HG03469 (cell line): Measurements from ENCODE around the gene RHOV.
"Not testable (repeated sequence)": the region's sequence is repeated elsewhere in the genome, so short reads cannot be mapped to it uniquely, and the experiment has no call there.

Experiments
- ATAC-seq: cut with Tn5 transposase; IDR thresholded peaks from one replicate; pipeline ENCODE4 v1.9.1; 2021; ENCODE audit warnings: mild to moderate bottlenecking, moderate library complexity, moderate number of reproducible peaks; ENCODE audit not compliant: unreplicated experiment

RHOV gene

DNA sequence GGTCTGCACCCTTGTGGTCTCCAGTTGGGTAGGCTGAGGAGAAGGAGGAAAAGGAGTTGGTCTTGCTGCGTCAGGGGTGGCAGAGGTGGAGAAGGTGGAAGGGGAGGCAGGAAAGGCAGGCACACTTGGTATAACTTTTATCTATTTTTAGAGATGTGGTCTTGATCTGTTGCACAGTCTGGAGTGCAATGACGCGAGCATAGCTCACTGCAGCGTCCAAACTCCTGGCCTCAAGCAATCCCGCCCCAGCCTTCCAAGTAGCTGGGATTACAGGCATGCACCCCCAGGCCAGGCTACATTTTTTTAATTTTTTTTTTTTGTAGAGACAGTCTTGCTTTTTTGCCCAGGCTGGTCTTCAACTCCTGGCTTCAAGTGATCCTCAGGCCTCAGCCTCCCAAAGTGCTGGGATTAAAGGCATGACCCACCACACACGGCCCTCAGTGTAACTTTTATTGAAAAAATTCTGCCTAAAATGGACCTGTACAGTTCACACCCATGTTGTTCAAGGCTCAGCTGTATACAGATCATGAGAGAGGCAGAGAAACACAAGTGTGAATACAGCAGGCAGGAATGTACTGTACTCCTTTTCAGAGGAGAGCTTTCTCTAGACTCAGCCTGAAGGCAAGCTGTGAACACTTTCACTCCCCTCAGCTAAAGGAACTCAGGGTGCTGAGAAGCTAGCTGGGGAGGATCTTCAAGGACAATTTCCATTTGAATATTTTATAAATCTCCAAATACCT is 2.1 kb upstream of the RHOV start:
- ATAC-seq: no peak

DNA sequence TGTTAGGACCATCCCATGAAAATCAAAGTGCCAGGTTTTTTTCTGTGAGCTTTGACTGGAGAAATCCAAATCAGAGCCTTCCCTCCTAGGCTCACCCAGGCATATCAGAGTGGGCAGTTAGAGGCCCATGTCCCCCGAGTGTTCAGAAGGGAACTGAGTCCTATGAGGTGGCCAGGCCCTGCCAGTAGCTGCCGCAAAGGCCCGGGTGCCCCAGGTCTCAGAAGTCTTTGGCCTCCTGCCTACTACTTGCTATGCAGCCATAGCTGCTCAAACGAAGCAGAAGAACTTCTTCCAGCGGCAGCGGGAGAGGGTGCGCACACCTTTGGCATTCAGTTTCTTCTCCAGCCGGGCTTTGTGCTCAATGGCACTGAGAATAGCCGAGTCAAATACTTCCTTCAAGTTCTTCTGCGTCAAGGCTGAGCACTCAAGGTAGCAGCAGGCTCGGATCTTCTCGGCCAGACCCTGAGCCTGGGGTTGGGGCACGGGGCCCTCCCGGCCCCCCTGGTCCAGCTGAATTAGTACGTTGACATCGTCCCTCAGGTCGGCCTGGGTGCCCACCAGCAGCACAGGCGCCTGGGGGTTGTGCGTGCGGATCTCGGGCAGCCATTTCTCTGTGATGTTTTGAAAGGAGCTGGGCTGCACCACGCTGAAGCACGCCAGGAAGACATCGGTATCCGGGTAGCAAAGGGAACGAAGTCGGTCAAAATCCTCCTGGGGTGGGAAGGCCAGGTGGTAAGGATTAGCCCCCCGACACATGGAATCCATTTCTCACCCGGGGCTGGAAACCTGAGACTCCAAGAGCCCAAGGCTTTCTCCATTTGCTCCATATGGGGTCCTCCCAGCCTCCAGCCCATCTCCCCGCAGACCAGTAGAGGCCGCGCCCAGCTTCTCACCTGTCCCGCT is 992 bp downstream of the RHOV start:
- ATAC-seq: no peak

DNA sequence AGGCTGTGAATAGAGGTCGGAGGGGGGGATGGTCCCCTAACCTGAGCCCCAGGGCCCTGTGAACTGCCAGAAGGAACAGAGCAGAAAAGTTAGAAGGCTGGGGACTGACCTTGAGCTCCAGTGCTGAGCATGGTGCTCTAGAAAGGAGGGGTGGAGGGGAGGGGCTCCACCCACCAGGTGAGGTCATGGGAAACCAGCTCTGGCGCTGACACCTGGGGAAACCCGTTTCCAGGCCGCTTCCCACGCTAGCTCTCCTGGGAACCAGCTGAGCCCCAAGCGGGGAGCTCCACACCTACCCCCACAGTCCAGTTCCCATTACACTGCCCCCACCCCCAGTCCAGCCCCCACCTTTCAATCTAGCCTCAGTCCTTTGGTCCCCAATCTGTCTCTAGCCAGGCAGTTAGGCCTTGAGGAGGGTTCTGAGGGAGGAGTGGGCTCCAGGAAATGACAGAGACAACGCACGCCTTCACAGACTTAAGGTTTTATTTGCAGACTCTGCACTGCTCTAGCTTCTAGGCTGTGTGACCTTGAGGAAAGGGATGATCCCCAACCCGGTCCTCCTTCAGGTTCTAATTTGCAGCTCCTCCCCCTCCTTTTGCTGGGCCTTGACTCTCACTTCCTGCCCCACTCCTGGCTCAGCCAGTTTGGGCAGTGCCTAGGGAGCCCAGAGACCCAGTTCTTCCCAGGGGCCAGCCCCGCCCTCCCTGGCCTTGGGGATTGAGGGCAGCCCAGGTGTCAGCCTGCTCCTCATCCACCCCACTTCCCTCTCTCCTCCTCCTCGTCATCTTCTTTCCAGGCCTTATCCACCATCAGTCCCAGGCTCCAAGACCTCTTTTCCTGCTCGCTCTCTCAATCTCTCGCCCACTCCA is 2.1 kb downstream of the RHOV start:
- no peak for ATAC-seq

DNA sequence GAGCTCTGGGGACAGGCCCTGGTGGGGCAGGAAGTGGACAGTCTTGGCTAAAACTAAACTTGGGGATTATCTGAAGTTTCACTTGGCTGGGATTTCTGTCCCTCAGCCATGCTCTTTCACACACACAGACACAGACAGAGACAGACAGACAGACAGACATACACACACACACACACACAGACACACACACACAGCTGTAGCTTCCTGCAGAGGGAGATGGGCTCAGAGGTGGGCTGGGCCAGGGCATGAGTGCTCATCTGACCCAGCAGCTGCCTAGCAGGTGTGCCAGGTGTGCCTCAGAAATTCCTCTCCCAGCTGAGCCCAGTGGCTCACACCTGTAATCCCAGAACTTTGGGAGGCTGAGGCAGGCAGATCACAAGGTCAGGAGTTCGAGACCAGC is 3.3 kb downstream of the RHOV start:
- ATAC-seq: no peak

DNA sequence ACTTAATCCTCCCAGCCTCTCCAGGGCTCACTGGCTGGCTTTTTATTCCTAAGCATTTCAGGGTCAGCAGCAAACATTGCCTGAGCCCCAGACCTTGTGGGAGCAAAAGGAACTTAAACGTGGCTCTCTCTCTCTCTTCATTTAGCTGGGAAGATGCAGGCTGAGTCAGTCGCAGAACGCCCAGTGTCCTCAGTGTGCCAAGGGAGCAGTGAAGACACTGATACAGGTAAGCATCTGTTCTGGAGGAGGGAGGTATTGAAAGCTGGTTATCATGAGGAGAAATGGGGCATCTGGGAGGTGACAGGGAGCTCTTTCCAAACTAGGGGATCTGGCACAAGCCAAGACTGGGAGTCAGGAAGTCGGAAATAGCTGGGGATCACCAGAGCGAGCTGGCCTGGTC is 4.3 kb downstream of the RHOV start:
- ATAC-seq: no peak

DNA sequence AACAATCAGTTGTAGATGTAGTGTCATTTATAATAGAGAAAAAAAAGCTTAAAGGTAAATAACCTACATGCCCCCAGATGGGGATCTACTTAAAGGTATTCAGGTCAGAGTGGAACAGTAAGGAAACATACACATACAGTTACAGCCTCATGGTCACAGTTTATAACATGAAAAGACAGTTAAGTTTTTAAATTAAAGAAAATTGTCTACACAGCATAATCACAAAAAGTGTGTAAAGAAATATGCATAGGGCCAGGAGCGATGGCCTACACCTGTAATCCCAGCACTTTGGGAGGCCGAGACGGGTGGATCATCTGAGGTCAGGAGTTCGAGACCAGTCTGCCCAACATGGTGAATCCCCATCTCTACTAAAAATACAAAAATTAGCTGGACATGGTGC is 6.8 kb downstream of the RHOV start:
- ATAC-seq: no peak

DNA sequence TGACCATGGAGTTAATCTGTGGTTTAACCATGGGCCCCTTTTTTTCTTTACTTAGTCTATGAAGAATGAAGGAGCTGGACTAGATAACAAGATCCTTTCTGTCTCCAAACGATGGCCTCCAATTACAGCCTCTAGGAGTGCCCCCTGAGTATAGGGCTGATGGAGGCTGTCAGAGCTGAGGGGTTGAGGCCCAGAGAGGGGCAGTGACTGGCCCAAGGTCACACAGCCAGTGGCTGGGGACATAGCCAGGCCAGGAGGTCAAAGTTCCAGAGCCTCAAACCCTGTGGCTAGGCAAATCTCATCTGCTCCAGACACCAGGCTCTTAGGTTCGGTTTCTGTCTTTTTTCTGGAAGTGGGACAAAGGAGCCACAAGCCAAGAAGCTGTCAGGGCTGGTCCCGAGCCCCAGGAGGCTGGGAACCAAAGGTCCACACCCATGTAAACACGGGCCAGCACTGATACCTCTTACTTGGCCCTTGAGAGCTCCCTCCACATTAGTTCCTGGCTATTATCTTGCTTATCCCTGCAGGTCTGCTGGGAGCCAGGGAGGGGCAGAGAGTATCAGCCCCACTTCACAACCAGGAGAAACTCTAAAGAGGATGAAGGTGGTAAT is 10.3 kb downstream of the RHOV start:
- no peak for ATAC-seq

DNA sequence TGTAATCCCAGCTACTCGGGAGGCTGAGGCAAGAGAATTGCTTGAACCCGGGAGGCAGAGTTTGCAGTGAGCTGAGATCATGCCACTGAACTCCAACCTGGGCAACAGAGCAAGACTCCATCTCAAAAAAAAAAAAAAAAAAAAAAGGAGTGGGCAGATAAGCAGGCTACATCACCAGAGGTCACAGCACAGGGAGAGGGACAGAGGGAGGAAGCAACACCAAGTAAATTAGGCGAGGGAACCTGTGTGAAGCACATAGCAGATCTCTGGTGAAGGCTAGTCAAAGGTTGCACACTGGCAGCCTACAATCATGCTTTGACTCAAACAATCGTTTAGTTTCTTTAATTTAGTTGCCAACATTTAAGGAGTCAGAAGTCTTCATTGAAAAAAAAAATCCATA is 12.9 kb downstream of the RHOV start:
- not testable (repeated sequence) for ATAC-seq

DNA sequence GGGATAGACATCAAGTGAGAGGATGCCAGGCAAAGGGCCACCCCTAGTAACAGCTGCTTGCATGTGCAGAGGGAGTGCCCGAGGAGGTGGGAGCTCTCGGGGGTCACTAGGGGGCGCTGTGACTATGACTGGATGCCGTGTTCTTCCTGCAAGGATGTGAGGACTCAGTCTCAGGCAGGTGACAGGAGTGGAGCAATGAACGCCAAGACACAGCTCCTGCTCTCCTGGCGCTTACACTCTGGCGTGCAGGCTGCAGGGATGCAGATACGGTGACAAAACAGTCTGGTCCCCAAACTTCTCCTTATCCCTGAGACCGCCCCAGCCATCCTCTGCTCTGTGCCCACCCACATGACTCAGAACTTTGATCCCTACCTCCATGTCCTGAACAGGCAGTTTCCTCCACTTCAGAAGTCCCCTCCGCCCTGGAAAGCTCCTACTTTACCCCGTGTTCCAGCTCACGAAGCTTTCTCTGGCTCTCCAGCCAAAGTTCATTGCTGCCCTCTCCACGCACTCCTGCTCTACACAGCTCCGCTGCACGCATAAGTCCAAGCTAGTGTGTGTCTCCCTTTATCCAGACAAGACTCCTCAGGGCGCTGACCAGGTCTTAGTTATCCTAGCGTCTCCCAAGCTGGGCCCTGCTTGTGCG is 14.7 kb downstream of the RHOV start:
- no peak for ATAC-seq

DNA sequence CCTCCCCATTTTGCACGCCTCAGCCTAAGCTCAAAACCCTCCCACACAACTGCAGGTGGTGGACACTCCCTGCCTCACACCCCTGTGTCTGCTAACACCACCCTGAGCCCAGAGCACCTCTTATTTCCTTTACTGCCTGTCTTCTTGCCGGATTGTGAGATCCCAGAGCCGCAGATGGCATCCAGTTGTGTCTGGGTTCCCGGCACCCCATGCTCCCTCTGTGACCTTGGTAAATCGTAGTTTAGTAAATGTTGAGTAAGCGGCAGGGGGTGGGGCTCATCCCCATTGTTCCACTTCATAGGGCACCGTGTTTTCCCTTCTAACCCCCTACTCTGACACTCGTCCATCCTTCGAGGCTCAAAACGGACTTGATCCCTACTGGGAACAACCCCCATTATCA is 15.3 kb downstream of the RHOV start:
- ATAC-seq: no peak

DNA sequence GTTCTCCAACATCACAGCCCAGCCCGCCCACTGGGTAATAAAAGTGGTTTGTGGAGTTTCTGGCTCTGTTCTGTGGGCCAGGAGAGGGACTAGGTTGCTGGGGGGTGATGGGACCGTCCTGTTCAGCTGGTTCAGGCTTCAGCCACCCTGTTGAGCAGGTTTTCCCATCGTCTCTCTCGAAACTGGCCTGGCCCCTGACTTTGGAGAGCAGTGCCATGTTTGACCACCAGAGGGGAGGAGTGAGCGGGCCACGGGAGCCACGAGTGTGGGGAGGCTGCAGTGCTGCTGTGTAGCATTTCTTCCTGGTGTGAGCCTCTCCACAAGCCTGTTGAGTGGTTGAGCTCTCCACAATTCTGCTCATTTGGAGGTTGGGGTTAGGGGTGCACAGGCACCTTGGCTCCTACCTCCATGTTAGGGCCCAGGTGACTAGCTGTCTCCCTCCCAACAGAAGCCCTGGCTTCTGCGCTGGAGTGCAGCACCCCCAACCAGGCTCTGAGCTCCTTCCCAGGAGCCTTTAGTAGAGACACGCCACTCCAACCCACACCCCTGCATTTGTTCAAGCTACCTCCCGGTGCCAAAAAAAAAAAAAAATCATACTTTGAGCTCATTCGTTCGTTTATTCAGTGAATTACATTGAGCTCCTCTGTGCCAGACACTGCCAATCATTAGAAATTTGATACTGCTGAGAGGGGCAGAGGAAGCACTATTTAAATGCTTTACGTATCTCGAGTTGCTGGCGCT is 16.3 kb downstream of the RHOV start:
- no peak for ATAC-seq

DNA sequence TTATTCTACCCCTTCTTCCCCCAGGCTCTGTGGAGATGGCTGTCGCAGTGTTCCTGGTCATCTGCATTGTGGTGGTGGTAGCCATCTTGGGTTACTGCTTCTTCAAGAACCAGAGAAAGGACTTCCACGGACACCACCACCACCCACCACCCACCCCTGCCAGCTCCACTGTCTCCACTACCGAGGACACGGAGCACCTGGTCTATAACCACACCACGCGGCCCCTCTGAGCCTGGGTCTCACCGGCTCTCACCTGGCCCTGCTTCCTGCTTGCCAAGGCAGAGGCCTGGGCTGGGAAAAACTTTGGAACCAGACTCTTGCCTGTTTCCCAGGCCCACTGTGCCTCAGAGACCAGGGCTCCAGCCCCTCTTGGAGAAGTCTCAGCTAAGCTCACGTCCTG is 17.3 kb downstream of the RHOV start:
- ATAC-seq: no peak

DNA sequence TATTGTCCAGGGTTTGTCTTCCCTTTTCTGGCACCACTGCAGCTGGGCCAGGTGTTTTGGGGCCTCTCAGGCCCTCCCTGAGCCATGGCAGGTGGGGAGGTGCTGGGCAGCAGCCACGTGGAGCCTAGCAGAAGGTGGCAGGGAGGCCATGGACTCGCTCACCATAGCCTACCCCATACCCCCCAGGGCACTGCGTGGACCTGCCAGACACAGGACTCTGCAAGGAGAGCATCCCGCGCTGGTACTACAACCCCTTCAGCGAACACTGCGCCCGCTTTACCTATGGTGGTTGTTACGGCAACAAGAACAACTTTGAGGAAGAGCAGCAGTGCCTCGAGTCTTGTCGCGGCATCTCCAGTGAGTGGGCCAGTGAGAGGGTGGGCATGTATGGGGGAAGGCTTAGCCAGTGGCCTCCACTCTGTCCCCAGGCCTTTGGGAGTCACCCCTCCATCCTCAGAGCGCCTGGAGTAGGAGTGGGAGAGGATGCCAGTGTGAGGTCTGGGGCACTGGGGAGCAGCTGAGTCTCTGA is 18.3 kb downstream of the RHOV start:
- ATAC-seq: no peak

DNA sequence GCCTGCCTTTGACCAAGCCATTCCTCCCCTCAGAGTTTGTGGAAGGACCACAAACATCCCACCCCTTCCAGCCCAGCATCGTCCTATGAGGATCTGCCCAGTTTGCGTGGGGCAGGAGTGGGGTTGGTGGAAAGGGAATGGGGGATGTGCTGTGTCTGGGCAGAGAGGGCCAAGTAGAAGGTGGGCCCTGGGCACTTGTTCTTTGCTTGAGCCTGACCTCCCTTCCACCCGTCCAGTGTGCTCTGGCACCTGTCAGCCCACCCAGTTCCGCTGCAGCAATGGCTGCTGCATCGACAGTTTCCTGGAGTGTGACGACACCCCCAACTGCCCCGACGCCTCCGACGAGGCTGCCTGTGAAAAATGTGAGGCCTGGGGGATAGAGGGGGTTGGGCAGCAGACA is 19.9 kb downstream of the RHOV start:
- ATAC-seq: no peak

DNA sequence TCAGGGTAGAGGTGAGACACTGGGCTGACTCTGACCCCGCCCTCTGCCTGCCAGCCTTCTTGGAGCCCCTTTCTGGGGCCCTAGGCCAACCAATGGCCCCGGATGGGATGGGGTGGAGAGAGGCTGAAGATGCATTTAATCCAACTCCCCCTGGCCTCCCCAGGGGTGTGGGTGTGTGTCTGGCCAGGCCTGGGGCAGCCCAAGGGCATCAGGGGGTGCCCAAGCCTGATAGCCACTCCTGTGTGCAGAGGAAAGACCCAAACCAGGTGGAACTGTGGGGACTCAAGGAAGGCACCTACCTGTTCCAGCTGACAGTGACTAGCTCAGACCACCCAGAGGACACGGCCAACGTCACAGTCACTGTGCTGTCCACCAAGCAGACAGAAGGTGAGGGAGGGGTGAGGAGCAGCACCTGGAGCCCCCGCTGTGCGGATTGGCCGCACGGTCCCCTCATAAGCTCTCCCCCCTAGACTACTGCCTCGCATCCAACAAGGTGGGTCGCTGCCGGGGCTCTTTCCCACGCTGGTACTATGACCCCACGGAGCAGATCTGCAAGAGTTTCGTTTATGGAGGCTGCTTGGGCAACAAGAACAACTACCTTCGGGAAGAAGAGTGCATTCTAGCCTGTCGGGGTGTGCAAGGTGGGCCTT is 20.7 kb downstream of the RHOV start:
- no peak for ATAC-seq

DNA sequence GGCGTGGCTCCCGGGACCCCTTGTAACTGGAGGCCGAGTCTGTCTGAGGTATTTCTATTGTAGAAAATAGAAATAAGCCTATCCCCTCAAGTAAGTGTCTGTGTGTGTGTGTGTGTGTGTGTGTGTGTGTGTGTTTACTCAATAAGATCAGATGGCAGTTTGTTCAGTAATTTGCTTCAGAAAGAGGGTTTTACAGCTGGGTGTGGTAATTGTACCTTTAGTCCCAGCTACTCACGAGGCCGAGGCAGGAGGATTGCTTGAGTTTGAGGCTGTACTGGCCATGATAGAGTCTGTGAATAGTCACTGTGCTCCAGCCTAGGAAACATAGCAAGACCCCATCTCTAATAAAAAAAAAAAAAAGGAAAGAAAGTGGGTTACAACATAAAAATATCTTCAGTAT is 21.5 kb downstream of the RHOV start:
- no peak for ATAC-seq

DNA sequence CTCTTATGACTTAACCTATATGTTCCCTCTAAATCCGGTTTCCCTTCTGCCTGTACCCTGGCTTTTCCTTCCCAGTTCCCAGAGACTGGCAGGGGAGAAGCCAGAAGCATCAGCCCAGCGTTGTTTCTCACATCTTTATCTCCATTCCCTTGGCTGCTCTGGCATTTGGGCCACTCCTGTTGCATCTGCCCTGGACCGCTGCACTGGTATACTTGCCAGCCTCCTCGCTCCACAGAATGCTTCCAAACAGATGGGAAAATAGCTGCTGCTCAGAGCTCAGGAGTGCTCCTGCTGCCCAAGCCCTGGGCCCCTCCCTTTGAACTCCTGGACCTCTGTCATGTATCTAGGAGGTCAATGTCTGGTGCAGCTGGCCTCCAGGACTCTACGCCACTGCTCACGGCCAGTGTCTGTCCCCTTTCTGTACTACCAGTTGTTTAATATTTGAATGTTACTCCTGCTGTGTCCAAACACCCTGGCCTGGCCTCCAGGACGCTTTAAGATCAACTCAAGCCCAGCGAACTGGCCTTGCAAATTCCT is 23.4 kb downstream of the RHOV start:
- no peak for ATAC-seq

DNA sequence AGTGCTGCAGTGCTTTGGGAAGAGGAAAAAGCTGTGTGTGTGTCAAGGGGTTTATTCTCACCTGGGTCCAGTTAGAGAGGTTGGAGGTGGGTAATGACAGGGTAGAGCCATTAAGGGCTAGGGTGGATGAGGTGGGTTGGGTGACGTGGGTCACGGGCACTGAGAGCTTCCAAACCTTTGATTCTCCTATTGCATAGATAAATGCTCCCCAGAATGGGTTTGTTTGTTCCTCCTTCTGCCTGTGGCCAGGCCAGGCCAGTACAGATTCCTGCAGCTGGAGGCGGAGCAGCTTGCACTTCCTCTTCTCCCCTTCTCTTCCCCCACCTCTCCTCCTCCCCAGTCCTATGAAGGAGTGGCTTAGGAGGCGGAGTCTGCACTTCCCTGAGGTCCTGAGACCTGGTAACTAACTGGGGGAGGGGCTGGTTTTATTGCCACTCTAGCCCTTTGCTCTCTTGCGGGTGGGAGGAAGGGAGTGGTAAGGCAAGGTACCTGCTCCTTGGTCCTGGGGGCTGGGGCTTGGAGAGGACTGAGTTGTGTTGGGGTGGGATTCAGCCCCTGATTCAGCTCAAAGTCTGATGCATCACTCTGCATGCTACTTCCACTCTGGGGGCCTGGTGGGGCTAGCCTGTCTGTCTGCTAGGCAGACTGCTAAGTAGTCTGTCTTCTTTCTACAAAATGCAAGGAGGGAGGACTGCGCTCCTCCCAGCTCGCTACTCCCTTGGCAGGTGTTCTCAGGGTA is 26.6 kb downstream of the RHOV start:
- no peak for ATAC-seq
